ENCODE data around the gene CTRL. TPM values are rescaled to one million over a fixed set of nuclear protein-coding genes. Genes with fewer than 3 reads are reported as not detected.
"Not testable (repeated sequence)": the region's sequence is repeated elsewhere in the genome, so short reads cannot be mapped to it uniquely, and the experiment has no call there.

Gene CTRL
- total RNA-seq, 1 donor from 2014 or later: 3.2 TPM

DNA sequence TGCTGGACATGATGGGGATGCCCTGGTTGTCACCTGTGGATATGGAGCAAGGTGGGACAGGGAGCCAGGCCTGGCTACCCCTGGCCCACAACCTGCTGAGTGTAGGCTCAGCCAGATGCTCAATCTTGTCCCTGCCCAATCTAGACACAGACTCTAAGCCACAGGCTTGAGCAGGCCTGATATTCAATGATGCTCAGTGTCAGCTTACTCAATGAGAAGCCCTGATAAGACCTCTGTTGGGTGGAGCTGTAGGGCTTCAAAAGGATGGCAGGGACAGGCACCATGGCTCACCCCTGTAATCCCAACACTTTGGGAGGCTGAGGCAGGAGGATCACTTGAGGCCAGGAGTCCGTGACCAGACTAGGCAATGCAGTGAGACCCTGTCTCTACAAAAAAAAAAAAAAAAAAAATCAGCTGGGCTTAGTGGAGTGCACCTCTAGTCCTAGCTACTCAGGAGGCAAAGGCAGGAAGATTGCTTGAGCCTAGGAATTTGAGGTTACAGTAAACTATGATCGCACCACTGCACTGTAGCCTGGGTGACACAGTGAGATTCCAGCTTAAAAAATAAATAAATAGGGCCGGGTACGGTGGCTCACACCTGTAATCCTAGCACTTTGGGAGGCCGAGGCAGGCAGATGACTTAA, 8.9 kb upstream of the CTRL start:
- DNase-seq (ENCODE audit: extremely low spot score in 2 of 2): no peak
- Histone ChIP-seq H3K9me3 (no peaks in the 10 kb centered on the region), H3K27me3 (no peaks in the 10 kb centered on the region), H3K4me1 (peaks cover 58% of the 10 kb centered on the region), H3K27ac (no peak overlapping the region), H3K4me3 (no peak overlapping the region), H3K36me3 (peaks cover 0 to 13% of the 10 kb centered on the region in 2 donors)
- intact Hi-C loops (cut with DNase I): no loop called here
- TF ChIP-seq POLR2AphosphoS5 (IDR thresholded peaks at IDR 0.05; ENCODE audit: insufficient read depth in 1 of 2, low read depth in 1 of 2) (no peak), CTCF (IDR thresholded peaks at IDR 0.05) (no peak), POLR2A (IDR thresholded peaks at IDR 0.05) (no peak)

- DNase-seq (ENCODE audit: extremely low spot score in 2 of 2): no peak
- Histone ChIP-seq H3K4me1 (peaks cover 57% of the 10 kb centered on the region), H3K36me3 (peaks cover 0 to 6% of the 10 kb centered on the region in 2 donors), H3K27ac (no peak overlapping the region), H3K27me3 (no peaks in the 10 kb centered on the region), H3K4me3 (no peak overlapping the region), H3K9me3 (no peaks in the 10 kb centered on the region)
- TF ChIP-seq CTCF (IDR thresholded peaks at IDR 0.05) (no peak), POLR2AphosphoS5 (IDR thresholded peaks at IDR 0.05; ENCODE audit: insufficient read depth in 1 of 2, low read depth in 1 of 2) (no peak), POLR2A (IDR thresholded peaks at IDR 0.05) (no peak)
- intact Hi-C loops (cut with DNase I): loop anchor here (5.0 kb wide), 1 partner anchor 47 kb away; the partner anchor contains the start of gene PSKH1
Measured at GRCh38 chr16:67939507-67940445, 8.1 kb upstream of the CTRL start.

DNA sequence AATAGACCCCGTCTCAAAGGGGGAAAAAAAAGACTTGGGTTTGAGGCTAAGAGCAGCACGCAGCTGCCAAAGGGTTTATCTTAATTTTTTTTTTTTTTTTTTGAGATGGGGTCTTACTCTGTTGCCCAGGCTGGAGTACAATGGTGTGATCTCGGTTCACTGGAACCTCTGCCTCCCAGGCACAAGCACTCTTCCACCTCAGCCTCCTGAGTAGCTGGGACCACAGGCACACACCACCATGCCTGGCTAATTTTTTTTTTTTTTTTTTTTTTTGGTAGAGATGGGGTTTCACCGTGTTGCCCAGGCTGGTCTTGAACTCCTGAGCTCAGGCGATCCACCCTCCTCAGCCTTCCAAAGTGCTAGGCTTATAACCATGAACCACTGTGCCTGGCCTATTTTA, 6.1 kb upstream of the CTRL start:
- H3K27me3 ChIP-seq; H3K27ac ChIP-seq; H3K36me3 ChIP-seq; H3K9me3 ChIP-seq; DNase-seq (ENCODE audit: extremely low spot score in 2 of 2); H3K4me3 ChIP-seq: not testable (repeated sequence)
- intact Hi-C loops (cut with DNase I): loop anchor here (5.0 kb wide), 1 partner anchor 45 kb away; the partner anchor contains the start of gene PSKH1
- peaks cover 43% of the 10 kb centered on the region for H3K4me1 ChIP-seq

GRCh38 chr16:67936880-67937605, 5.4 kb upstream of the CTRL start:
- no peaks in the 10 kb centered on the region for H3K9me3 ChIP-seq
- H3K27ac ChIP-seq: peak overlapping the region; percentile 95
- no peak for DNase-seq (ENCODE audit: extremely low spot score in 2 of 2)
- peaks cover 0 to 6% of the 10 kb centered on the region in 2 donors for H3K36me3 ChIP-seq
- peaks cover 38% of the 10 kb centered on the region for H3K4me1 ChIP-seq
- intact Hi-C loops (cut with DNase I): loop anchor here (5.0 kb wide), 1 partner anchor 45 kb away; the partner anchor contains the start of gene PSKH1
- H3K4me3 ChIP-seq: peak overlapping the region; percentile 82 to 97
- TF ChIP-seq POLR2AphosphoS5 (IDR thresholded peaks at IDR 0.05; ENCODE audit: insufficient read depth in 1 of 2, low read depth in 1 of 2): no peak
- no peak for TF ChIP-seq POLR2A (IDR thresholded peaks at IDR 0.05)
- TF ChIP-seq CTCF (IDR thresholded peaks at IDR 0.05): no peak
- no peaks in the 10 kb centered on the region for H3K27me3 ChIP-seq

All from vagina (tissue), 2 donors.